ENCODE results near the gene HMOX1. TPM values are rescaled to one million over a fixed set of nuclear protein-coding genes. Genes with fewer than 3 reads are reported as not detected.

HMOX1 gene
- total RNA-seq = 100 to 1,000 TPM in 1 of 4 donors, 10 to 100 TPM in 2, under 1 TPM in 1; 1.00 to 172 (median 42.7) TPM

- TF ChIP-seq POLR2A (IDR thresholded peaks at IDR 0.05) (peak; percentile 84), EP300 (IDR thresholded peaks at IDR 0.05; ENCODE audit: low read depth) (no peak), CTCF (IDR thresholded peaks at IDR 0.05) (peak in 2 of 5 experiments; percentile 11 to 24), POLR2AphosphoS5 (IDR thresholded peaks at IDR 0.05) (peak; percentile 85 to 96 (median 95))
- H3K4me3 ChIP-seq = peak within 1 kb of the TSS; percentile 16 to 59 (median 48)
- WGBS, 2 donors (ENCODE audit: low coverage in 1 of 2) = 4% methylated on average over 46 of the region's 47 CpGs; no CpG with 5 or more reads in 1 of the 2 donors
- no peaks in the 10 kb centered on the region for H3K36me3 ChIP-seq
- H3K4me1 ChIP-seq = peaks cover 29 to 64% (median 49%) of the 10 kb centered on the region in 4 donors
- peak; percentile 94 for DNase-seq
- H3K9me3 ChIP-seq = no peaks in the 10 kb centered on the region
- in situ Hi-C loops (cut with MboI; ENCODE audit: low pct_ligation_motif_present in 1 of 4, low pct_unique_long_range_greater_than_20kb in 1 of 4, low sequenced_read_pairs in 3 of 4) = no loop called here
- no peaks in the 10 kb centered on the region for H3K27me3 ChIP-seq
- intact Hi-C loops (cut with DNase I; ENCODE audit: low total_unique reads) = no loop called here
- H3K27ac ChIP-seq = peak within 1 kb of the TSS; percentile 81 to 88 (median 85)
Measured at GRCh38 chr22:35380537-35381423, at the start of gene HMOX1. Gene HMOX1 (plus strand): TSS chr22:35381096. CDS start chr22:35381174, 78 bp downstream.

GRCh38 chr22:35332278-35332677, 48.6 kb upstream of the HMOX1 start:
- in situ Hi-C loops (cut with MboI; ENCODE audit: low pct_ligation_motif_present in 1 of 4, low pct_unique_long_range_greater_than_20kb in 1 of 4, low sequenced_read_pairs in 3 of 4) = no loop called here
- no peak overlapping the region for H3K4me3 ChIP-seq
- TF ChIP-seq EP300 (IDR thresholded peaks at IDR 0.05; ENCODE audit: low read depth) (no peak), CTCF (IDR thresholded peaks at IDR 0.05) (no peak), POLR2AphosphoS5 (IDR thresholded peaks at IDR 0.05) (no peak), POLR2A (IDR thresholded peaks at IDR 0.05) (no peak)
- intact Hi-C loops (cut with DNase I; ENCODE audit: low total_unique reads) = no loop called here
- H3K4me1 ChIP-seq = peaks cover 0 to 14% (median 6%) of the 10 kb centered on the region in 4 donors
- H3K27me3 ChIP-seq = no peaks in the 10 kb centered on the region
- no peak overlapping the region for H3K27ac ChIP-seq
- peaks cover 0 to 43% (median 20%) of the 10 kb centered on the region in 4 donors for H3K36me3 ChIP-seq
- no peak for DNase-seq
- H3K9me3 ChIP-seq = no peaks in the 10 kb centered on the region
- 83 to 96% methylated on average over 3 to 6 of the region's 6 CpGs for WGBS, 2 donors (ENCODE audit: low coverage in 1 of 2)

GRCh38 chr22:35333220-35333619, 47.7 kb upstream of the HMOX1 start:
- intact Hi-C loops (cut with DNase I; ENCODE audit: low total_unique reads) = no loop called here
- DNase-seq = no peak
- in situ Hi-C loops (cut with MboI; ENCODE audit: low pct_ligation_motif_present in 1 of 4, low pct_unique_long_range_greater_than_20kb in 1 of 4, low sequenced_read_pairs in 3 of 4) = no loop called here
- WGBS, 2 donors (ENCODE audit: low coverage in 1 of 2) = 92% methylated on average over 7 of the region's 7 CpGs; no CpG with 5 or more reads in 1 of the 2 donors
- Histone ChIP-seq H3K27me3 (no peaks in the 10 kb centered on the region), H3K27ac (no peak overlapping the region), H3K36me3 (peaks cover 0 to 44% (median 19%) of the 10 kb centered on the region in 4 donors), H3K4me1 (peaks cover 0 to 14% (median 6%) of the 10 kb centered on the region in 4 donors), H3K4me3 (no peak overlapping the region), H3K9me3 (no peaks in the 10 kb centered on the region)
- TF ChIP-seq POLR2A (IDR thresholded peaks at IDR 0.05) (no peak), EP300 (IDR thresholded peaks at IDR 0.05; ENCODE audit: low read depth) (no peak)

GRCh38 chr22:35334004-35334403, 46.9 kb upstream of the HMOX1 start:
- no peak for DNase-seq
- TF ChIP-seq POLR2A (IDR thresholded peaks at IDR 0.05) (no peak), CTCF (IDR thresholded peaks at IDR 0.05) (no peak), EP300 (IDR thresholded peaks at IDR 0.05; ENCODE audit: low read depth) (no peak), POLR2AphosphoS5 (IDR thresholded peaks at IDR 0.05) (no peak)
- Histone ChIP-seq H3K27ac (no peak overlapping the region), H3K4me3 (no peak overlapping the region), H3K4me1 (peaks cover 0 to 14% (median 6%) of the 10 kb centered on the region in 4 donors), H3K36me3 (peaks cover 0 to 51% (median 21%) of the 10 kb centered on the region in 4 donors), H3K9me3 (no peaks in the 10 kb centered on the region), H3K27me3 (no peaks in the 10 kb centered on the region)
- WGBS, 2 donors (ENCODE audit: low coverage in 1 of 2) = 61 to 72% methylated on average over 3 to 9 of the region's 9 CpGs
- in situ Hi-C loops (cut with MboI; ENCODE audit: low pct_ligation_motif_present in 1 of 4, low pct_unique_long_range_greater_than_20kb in 1 of 4, low sequenced_read_pairs in 3 of 4) = no loop called here
- intact Hi-C loops (cut with DNase I; ENCODE audit: low total_unique reads) = no loop called here

Measured in transverse colon (tissue), 4 donors.